Measurements from ENCODE around the gene ZNF845. TPM values are rescaled to one million over a fixed set of nuclear protein-coding genes. Genes with fewer than 3 reads are reported as not detected.

Gene ZNF845
- total RNA-seq, 2 donors from 2014 or later, result 3.0 to 4.2 TPM

DNA sequence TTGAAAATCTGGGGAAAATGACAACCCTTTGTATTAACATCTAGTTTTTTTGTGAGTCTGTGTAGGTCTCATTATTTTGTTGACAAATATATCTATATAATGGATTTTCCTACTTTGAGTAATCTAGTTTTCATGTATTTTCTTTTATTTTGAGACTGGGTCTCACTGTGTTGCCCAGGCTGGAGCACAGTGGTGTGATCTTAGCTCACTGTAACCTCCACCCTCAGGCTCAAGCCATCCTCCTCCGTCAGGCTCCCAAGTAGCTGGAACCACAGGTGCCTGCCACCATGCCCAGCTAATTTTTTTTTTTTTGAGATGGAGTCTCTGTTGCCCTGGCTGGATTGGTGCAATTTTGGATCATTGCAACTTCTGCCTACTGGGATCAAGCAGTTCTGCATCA is 41.2 kb downstream of the ZNF845 start:
- peaks cover 0 to 14% (median 0%) of the 10 kb centered on the region in 3 donors for H3K9me3 ChIP-seq
- no peak for ATAC-seq
- TF ChIP-seq POLR2A (IDR thresholded peaks at IDR 0.05), result no peak
- TF ChIP-seq, protein P1, sequence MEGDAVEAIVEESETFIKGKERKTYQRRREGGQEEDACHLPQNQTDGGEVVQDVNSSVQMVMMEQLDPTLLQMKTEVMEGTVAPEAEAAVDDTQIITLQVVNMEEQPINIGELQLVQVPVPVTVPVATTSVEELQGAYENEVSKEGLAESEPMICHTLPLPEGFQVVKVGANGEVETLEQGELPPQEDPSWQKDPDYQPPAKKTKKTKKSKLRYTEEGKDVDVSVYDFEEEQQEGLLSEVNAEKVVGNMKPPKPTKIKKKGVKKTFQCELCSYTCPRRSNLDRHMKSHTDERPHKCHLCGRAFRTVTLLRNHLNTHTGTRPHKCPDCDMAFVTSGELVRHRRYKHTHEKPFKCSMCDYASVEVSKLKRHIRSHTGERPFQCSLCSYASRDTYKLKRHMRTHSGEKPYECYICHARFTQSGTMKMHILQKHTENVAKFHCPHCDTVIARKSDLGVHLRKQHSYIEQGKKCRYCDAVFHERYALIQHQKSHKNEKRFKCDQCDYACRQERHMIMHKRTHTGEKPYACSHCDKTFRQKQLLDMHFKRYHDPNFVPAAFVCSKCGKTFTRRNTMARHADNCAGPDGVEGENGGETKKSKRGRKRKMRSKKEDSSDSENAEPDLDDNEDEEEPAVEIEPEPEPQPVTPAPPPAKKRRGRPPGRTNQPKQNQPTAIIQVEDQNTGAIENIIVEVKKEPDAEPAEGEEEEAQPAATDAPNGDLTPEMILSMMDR (IDR thresholded peaks at IDR 0.05), result no peak
- peaks cover 15 to 18% of the 10 kb centered on the region in 2 donors for H3K36me3 ChIP-seq (replicated peaks in 1 of 2; ENCODE audit: insufficient read depth in 1 of 2, low read depth in 2 of 2)
- WGBS, 2 donors, result 82 to 100% methylated on average over 1 of the region's 1 CpG
- H3K27me3 ChIP-seq, result no peaks in the 10 kb centered on the region
- no peak overlapping the region for H3K27ac ChIP-seq
- no peaks in the 10 kb centered on the region for H3K4me1 ChIP-seq
- H3K4me3 ChIP-seq, result no peak overlapping the region
- DNase-seq, result no peak
- intact Hi-C loops (cut with DNase I), result no loop called here

DNA sequence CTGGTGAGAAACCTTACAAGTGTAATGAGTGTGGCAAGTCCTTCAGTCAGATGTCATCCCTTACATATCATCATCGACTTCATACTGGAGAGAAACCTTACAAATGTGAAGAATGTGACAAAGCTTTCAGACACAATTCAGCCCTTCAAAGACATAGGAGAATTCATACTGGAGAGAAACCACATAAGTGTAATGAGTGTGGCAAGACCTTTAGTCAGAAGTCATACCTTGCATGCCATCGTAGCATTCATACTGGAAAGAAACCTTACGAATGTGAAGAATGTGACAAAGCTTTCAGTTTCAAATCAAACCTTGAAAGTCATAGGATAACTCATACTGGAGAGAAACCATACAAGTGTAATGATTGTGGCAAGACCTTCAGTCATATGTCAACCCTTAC is 47.8 kb downstream of the ZNF845 start:
- TF ChIP-seq, protein P1 (IDR thresholded peaks at IDR 0.05), result no peak
- TF ChIP-seq POLR2A (IDR thresholded peaks at IDR 0.05), result no peak
- H3K27me3 ChIP-seq, result no peaks in the 10 kb centered on the region
- DNase-seq, result no peak
- H3K4me3 ChIP-seq, result no peak overlapping the region
- H3K27ac ChIP-seq, result no peak overlapping the region
- peaks cover 19 to 20% of the 10 kb centered on the region in 2 donors for H3K36me3 ChIP-seq (replicated peaks in 1 of 2; ENCODE audit: insufficient read depth in 1 of 2, low read depth in 2 of 2)
- peaks cover 0 to 68% (median 0%) of the 10 kb centered on the region in 3 donors for H3K9me3 ChIP-seq
- intact Hi-C loops (cut with DNase I), result no loop called here
- no peak for ATAC-seq
- 93 to 96% methylated on average over 3 of the region's 3 CpGs for WGBS, 2 donors
- H3K4me1 ChIP-seq, result no peaks in the 10 kb centered on the region

DNA sequence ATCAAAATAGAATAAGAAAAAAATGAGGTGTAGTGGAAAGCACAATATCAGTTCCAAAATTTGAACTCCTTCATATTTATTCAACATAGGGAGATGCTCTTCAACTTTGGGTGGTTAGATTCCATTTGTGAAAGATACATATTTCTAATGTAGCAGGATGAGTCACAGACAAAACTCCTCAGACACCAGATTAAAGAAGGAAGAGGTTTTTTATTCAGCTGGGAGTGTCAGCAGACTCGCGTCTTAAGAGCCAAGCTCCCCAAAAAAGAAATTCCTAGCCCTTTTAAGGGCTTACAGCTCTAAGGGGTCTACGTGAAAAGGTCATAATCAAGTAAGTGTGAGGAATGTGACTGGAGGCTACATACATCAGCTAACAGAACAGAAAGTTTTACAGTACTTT is 54.6 kb downstream of the ZNF845 start:
- TF ChIP-seq, protein P1 (IDR thresholded peaks at IDR 0.05), result no peak
- TF ChIP-seq POLR2A (IDR thresholded peaks at IDR 0.05), result no peak
- no peak for ATAC-seq
- DNase-seq, result no peak
- intact Hi-C loops (cut with DNase I), result no loop called here
- no peaks in the 10 kb centered on the region for H3K4me1 ChIP-seq
- WGBS, 2 donors, result 79 to 84% methylated on average over 3 of the region's 3 CpGs
- peaks cover 0 to 48% (median 0%) of the 10 kb centered on the region in 3 donors for H3K9me3 ChIP-seq
- no peaks in the 10 kb centered on the region for H3K27me3 ChIP-seq
- no peak overlapping the region for H3K4me3 ChIP-seq
- no peaks in the 10 kb centered on the region for H3K36me3 ChIP-seq (replicated peaks in 1 of 2; ENCODE audit: insufficient read depth in 1 of 2, low read depth in 2 of 2)
- H3K27ac ChIP-seq, result no peak overlapping the region

DNA sequence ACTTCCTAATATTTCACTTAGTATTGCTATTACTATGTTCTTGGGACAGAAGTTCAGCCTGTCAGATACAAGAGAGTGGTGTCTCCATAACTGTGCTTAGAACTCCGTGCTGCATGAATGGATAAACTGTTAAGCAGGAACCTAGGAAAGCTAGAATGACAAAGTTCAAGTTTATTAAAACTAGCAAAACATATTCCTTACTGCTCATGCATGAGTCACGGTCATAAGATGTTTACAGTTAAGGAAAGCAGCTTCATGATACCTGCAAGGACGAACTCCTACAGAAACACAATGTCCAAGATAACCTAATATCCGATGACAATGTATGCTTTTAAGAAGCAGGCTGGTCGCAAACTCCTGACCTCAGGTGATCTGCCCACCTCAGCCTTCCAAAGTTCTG is 55.4 kb downstream of the ZNF845 start:
- no peak for ATAC-seq
- Histone ChIP-seq H3K27ac (no peak overlapping the region), H3K9me3 (peaks cover 0 to 44% (median 0%) of the 10 kb centered on the region in 3 donors)

DNA sequence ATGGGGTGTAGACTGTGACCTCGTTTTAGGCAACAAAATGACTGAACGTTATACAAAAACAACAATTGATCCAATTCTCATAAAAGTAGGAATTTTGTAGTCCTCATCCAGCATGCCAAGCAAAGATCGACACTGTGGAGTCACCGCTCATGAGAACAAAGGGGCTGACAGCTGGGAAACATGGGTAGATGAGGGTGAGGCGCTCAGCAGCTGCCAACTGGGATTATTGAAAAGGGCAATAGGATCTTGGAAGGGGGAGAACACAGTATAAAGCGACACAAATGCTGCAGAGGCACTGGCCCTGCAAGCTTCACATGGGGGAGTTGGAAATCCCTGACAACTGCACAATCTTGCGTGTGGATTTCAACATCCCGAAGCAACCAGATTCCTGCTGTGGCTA is 56.0 kb downstream of the ZNF845 start:
- H3K27me3 ChIP-seq, result no peaks in the 10 kb centered on the region
- intact Hi-C loops (cut with DNase I), result no loop called here
- ATAC-seq, result no peak
- TF ChIP-seq, protein P1 (IDR thresholded peaks at IDR 0.05), result no peak
- no peak for TF ChIP-seq POLR2A (IDR thresholded peaks at IDR 0.05)
- no peak overlapping the region for H3K4me3 ChIP-seq
- H3K4me1 ChIP-seq, result peaks cover 7% of the 10 kb centered on the region
- peaks cover 0 to 42% (median 0%) of the 10 kb centered on the region in 3 donors for H3K9me3 ChIP-seq
- H3K36me3 ChIP-seq (replicated peaks in 1 of 2; ENCODE audit: insufficient read depth in 1 of 2, low read depth in 2 of 2), result no peaks in the 10 kb centered on the region
- 69 to 72% methylated on average over 8 of the region's 8 CpGs for WGBS, 2 donors
- no peak for DNase-seq
- no peak overlapping the region for H3K27ac ChIP-seq

More for the DNA sequence above, 55.4 kb downstream of the ZNF845 start:
- Histone ChIP-seq H3K36me3 (replicated peaks in 1 of 2; ENCODE audit: insufficient read depth in 1 of 2, low read depth in 2 of 2) (no peaks in the 10 kb centered on the region), H3K4me1 (peaks cover under 1% of the 10 kb centered on the region), H3K4me3 (no peak overlapping the region), H3K27me3 (no peaks in the 10 kb centered on the region)
- intact Hi-C loops (cut with DNase I), result no loop called here
- WGBS, 2 donors, result 88 to 90% methylated on average over 5 of the region's 5 CpGs
- TF ChIP-seq, protein P1 (IDR thresholded peaks at IDR 0.05), result no peak
- no peak for TF ChIP-seq POLR2A (IDR thresholded peaks at IDR 0.05)
- no peak for DNase-seq

Measured in body of pancreas (tissue), 4 donors.